SK-N-SH (cell line): ENCODE measurements around the gene RNU4-1. TPM values are rescaled to one million over a fixed set of nuclear protein-coding genes. Genes with fewer than 3 reads are reported as not detected.

Experiments
- CTCF ChIA-PET: fragments of 300-600, 350-600 bp; formaldehyde crosslinking; extraction: SDS; loops from one replicate; lab custom pipeline; 2021; lab: Yijun Ruan, JAX
- POLR2A ChIA-PET: fragments of 350-600 bp; sonication (Branson Sonifier 250); formaldehyde crosslinking; extraction: SDS; loops from one replicate; lab custom pipeline; 2020; ENCODE audit warnings: antibody characterized with exemption, inconsistent platforms; lab: Yijun Ruan, JAX
- DNase-seq: peaks from one replicate; pipeline ENCODE4 v3.0.0; 2012
- H2AFZ ChIP-seq: fragments of 200-600 bp; sonication (generic); 2 replicates; pipeline ENCODE4 v1.8.1; 2016; ENCODE audit warnings: antibody characterized with exemption, mild to moderate bottlenecking, low read depth
- H3F3A ChIP-seq: fragments of 200-600 bp; sonication (generic); replicated peaks from 2 replicates; pipeline ENCODE3; 2016; ENCODE audit warnings: antibody characterized with exemption, mild to moderate bottlenecking; ENCODE audit not compliant: insufficient read depth
- H3K27ac ChIP-seq, 2 experiments: fragments of 200-500 bp in 1 of 2; fragments of 200-600 bp in 1 of 2; sonication (Bioruptor generic) in 1 of 2; sonication (generic), shearing (Covaris generic) in 1 of 2; 2 replicates each; pipeline versions ENCODE4 v1.5.1 to v1.6.1; 2014 to 2016; ENCODE audit warnings: low read depth in 2 of 2, inconsistent platforms in 1 of 2, low read length in 1 of 2, mild to moderate bottlenecking in 1 of 2, mixed read lengths in 1 of 2
- H3K27me3 ChIP-seq: fragments of 200-600 bp; sonication (generic), shearing (Covaris generic); 2 replicates; pipeline ENCODE4 v1.6.1; 2016; ENCODE audit warnings: mixed run types; ENCODE audit not compliant: insufficient read depth
- H3K36me3 ChIP-seq, 2 experiments: fragments of 200-500 bp in 1 of 2; fragments of 200-600 bp in 1 of 2; sonication (Bioruptor generic) in 1 of 2; sonication (generic) in 1 of 2; replicated peaks in 1 of 2; 2 replicates each; pipeline versions ENCODE3 to v1.5.1; 2014 to 2016; ENCODE audit warnings: low read length in 1 of 2, mild to moderate bottlenecking in 1 of 2; ENCODE audit not compliant: insufficient read depth in 2 of 2, control insufficient read depth in 1 of 2
- H3K4me1 ChIP-seq, 2 experiments: fragments of 200-500 bp in 1 of 2; fragments of 200-600 bp in 1 of 2; sonication (Bioruptor generic) in 1 of 2; sonication (generic), shearing (Covaris generic) in 1 of 2; 2 replicates each; pipeline versions ENCODE4 v1.5.1 to v1.6.1; 2014 to 2016; ENCODE audit warnings: low read depth in 1 of 2, low read length in 1 of 2, mixed run types in 1 of 2; ENCODE audit not compliant: insufficient read depth in 2 of 2, control insufficient read depth in 1 of 2
- H3K4me2 ChIP-seq: fragments of 200-600 bp; sonication (generic), shearing (Covaris generic); 2 replicates; pipeline ENCODE4 v1.6.1; 2017; ENCODE audit warnings: mixed run types
- H3K4me3 ChIP-seq, 2 experiments: fragments of 200-500 bp in 1 of 2; fragments of 200-600 bp in 1 of 2; sonication (Bioruptor generic) in 1 of 2; sonication (generic), shearing (Covaris generic) in 1 of 2; 2 replicates each; pipeline versions ENCODE4 v1.5.1 to v1.8.1; 2014 to 2016; ENCODE audit warnings: low read depth in 2 of 2, inconsistent platforms in 1 of 2, low read length in 1 of 2, mild to moderate bottlenecking in 1 of 2, mixed read lengths in 1 of 2, moderate library complexity in 1 of 2
- H3K79me2 ChIP-seq: fragments of 200-600 bp; sonication (generic); 2 replicates; pipeline ENCODE4 v1.8.1; 2017; ENCODE audit warnings: mild to moderate bottlenecking; ENCODE audit not compliant: insufficient read depth
- H3K9ac ChIP-seq: fragments of 200-600 bp; sonication (generic); 2 replicates; pipeline ENCODE4 v1.6.1; 2017; ENCODE audit warnings: mixed run types
- H3K9me2 ChIP-seq: fragments of 200-600 bp; sonication (generic); 2 replicates; pipeline ENCODE4 v1.6.1; 2017; ENCODE audit warnings: mixed run types
- H3K9me3 ChIP-seq: fragments of 200-600 bp; sonication (generic); 2 replicates; pipeline ENCODE4 v1.6.1; 2017; ENCODE audit warnings: mixed run types, mild to moderate bottlenecking, moderate library complexity
- H4K20me1 ChIP-seq: fragments of 200-600 bp; sonication (generic); 2 replicates; pipeline ENCODE4 v1.6.1; 2017; ENCODE audit warnings: mild to moderate bottlenecking, mixed run types; ENCODE audit not compliant: insufficient read depth
- CHD2 ChIP-seq: fragments of 150-350 bp; IDR thresholded peaks from 2 replicates; pipeline ENCODE4 v1.6.1; 2018; ENCODE audit warnings: low read length; ENCODE audit not compliant: partially characterized antibody
- ELF1 ChIP-seq: IDR thresholded peaks from 2 replicates; pipeline ENCODE4 v1.4.0; 2012
- EP300 ChIP-seq, 2 experiments: IDR thresholded peaks; 2 replicates each; pipeline versions ENCODE4 v1.4.0 to v1.6.1; 2012; ENCODE audit warnings: borderline replicate concordance in 1 of 2, low read depth in 1 of 2, low read length in 1 of 2
- GABPA ChIP-seq: IDR thresholded peaks from 2 replicates; pipeline ENCODE4 v1.4.0; 2012; ENCODE audit warnings: low read depth, mild to moderate bottlenecking
- NFIC ChIP-seq: IDR thresholded peaks from 2 replicates; pipeline ENCODE4 v1.4.0; 2012; ENCODE audit warnings: borderline replicate concordance
- NRF1 ChIP-seq: IDR thresholded peaks from 2 replicates; pipeline ENCODE4 v1.6.1; 2012; ENCODE audit warnings: low read depth, mild to moderate bottlenecking, low read length
- RAD21 ChIP-seq: IDR thresholded peaks from 2 replicates; pipeline ENCODE4 v1.6.1; 2012; ENCODE audit warnings: mild to moderate bottlenecking, low read length
- RFX5 ChIP-seq: IDR thresholded peaks from 2 replicates; pipeline ENCODE4 v1.6.1; 2012; ENCODE audit warnings: mild to moderate bottlenecking, improper control_type of control experiment, low read length
- RXRA ChIP-seq: IDR thresholded peaks from 2 replicates; pipeline ENCODE4 v1.4.0; 2012; ENCODE audit warnings: low read depth, mild to moderate bottlenecking, borderline replicate concordance
- SMC3 ChIP-seq: IDR thresholded peaks from 2 replicates; pipeline ENCODE4 v1.6.1; 2012; ENCODE audit warnings: low read depth, low read length, improper control_type of control experiment
- TAF1 ChIP-seq: IDR thresholded peaks from 2 replicates; pipeline ENCODE4 v1.6.1; 2012; ENCODE audit warnings: low read depth, mild to moderate bottlenecking, low read length, moderate library complexity, borderline replicate concordance
- TCF12 ChIP-seq: IDR thresholded peaks from 2 replicates; pipeline ENCODE4 v1.4.0; 2012
- whole genome bisulfite sequencing: methylation state at CpG from one replicate; pipeline ENCODE4 v1.1.6; 2017; ENCODE audit warnings: low lambda C conversion rate; 5-methylcytosine and 5-hydroxymethylcytosine counted together
- polyA plus RNA-seq, 3 experiments: library from polyadenylated mRNA; depleted of rRNA; stranded (reverse); fragments of >200 nt; gene quantifications; 2 replicates each; pipeline ENCODE4 v1.2.3, GENCODE V29; 2012
- TF ChIP-seq, protein P1 (sequence below): IDR thresholded peaks from 2 replicates; pipeline ENCODE4 v1.4.0; 2012; ENCODE audit warnings: low read depth
- TF ChIP-seq, protein P2 (sequence below): fragments of 150-350 bp; IDR thresholded peaks from 2 replicates; pipeline ENCODE4 v1.6.1; 2016; ENCODE audit warnings: mild to moderate bottlenecking, low read depth, low read length
- TF ChIP-seq, protein P3 (sequence below): IDR thresholded peaks from 2 replicates; pipeline ENCODE4 v1.6.1; 2012; ENCODE audit warnings: mild to moderate bottlenecking, low read depth, low read length, moderate library complexity

RNU4-1 gene
- polyA plus RNA-seq, 1 of the 3 experiments (the other 2 are of a cell fraction), result not detected

DNA sequence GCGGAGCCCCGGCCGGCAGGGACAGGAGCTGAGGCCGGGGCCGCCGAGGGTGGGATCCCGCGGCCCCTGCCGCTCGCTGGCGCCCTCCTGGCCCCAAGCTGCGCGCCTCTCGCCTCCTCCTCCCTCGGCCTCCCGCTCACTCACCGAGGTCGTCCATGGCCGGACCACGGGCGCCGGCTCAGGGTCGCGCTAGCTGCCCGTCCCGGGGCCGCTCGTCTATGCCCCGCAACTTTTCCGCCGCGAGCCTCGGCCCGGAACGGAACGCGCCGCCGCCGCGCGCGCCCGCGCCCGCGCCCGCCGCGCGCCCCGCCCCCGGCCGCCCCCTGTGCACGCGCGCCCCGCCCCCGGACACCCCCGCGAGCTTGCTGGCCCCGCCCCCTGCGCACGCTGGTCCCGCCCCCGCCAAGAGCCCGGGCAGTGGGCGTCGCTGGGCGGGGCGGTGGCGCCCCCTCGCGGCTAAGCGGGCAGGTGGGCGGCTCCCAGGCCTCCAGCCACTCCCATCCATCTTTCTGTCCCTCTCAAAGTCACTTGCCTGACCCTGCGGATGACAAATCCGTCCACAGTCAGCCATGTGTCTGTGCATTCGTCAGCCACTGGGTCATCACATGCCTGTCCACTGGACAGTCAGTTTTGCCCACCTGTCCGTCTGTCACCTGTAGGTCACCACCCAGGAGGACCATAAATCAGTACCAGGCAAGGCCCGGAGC is 27.4 kb downstream of the RNU4-1 start, which contains the start of gene PXN (continued):
- TF ChIP-seq RAD21 (peak; percentile 87), CHD2 (no peak), NRF1 (peak; percentile 45), GABPA (no peak), ELF1 (no peak), SMC3 (peak; percentile 96), TCF12 (no peak), RFX5 (no peak), TAF1 (no peak)
- TF ChIP-seq, protein P1, sequence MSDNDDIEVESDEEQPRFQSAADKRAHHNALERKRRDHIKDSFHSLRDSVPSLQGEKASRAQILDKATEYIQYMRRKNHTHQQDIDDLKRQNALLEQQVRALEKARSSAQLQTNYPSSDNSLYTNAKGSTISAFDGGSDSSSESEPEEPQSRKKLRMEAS, result 0 out of 2 replicates have a peak, but pooled peaks have one; percentile 19
- TF ChIP-seq, protein P2, sequence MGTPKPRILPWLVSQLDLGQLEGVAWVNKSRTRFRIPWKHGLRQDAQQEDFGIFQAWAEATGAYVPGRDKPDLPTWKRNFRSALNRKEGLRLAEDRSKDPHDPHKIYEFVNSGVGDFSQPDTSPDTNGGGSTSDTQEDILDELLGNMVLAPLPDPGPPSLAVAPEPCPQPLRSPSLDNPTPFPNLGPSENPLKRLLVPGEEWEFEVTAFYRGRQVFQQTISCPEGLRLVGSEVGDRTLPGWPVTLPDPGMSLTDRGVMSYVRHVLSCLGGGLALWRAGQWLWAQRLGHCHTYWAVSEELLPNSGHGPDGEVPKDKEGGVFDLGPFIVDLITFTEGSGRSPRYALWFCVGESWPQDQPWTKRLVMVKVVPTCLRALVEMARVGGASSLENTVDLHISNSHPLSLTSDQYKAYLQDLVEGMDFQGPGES, result no peak

DNA sequence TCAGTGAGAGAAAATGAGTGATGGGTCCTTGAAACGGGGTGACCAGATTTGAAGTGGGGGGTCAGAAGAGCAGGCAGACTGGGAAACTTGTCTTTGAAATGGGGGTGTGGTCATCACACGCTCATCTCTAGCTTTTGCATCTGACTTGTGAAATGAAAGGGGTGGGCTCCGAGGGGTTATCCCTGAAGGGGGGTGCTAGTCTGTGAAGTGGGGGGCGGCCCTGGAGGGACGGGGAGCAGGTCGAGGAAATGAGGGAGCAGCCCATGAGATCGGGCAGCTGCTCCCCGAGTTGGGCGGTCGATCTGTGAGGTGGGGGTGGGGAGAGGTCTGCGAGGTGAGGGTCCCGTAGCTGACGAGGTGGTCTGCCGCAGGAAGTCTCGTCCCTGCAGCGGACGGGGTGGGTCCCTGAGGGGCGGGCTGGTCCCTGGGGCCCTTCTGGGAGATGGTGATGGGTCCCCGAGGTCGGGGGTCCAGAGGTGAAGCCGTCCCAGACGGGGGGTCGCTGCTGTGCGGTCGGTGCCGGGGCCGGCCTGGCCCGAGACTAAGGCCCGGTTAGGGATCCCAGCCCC is 28.0 kb downstream of the RNU4-1 start:
- peak overlapping the region; percentile 96 for H3K4me2 ChIP-seq
- peaks cover 2 to 7% of the 10 kb centered on the region in 2 experiments for H3K36me3 ChIP-seq
- 5% methylated on average over 10 of the region's 29 CpGs for WGBS
- no peaks in the 10 kb centered on the region for H3K9me2 ChIP-seq
- peaks cover 44% of the 10 kb centered on the region for H4K20me1 ChIP-seq
- ChIA-PET POLR2A (interaction anchor here (0.6 to 6.9 kb wide), 7 partner anchors 8 to 64 kb away, joined by 3 to 53 read pairs (median 5); partner anchors contain the start of genes RNU4-1, RNU4-2 and RPLP0), CTCF (interaction anchor here (0.7 to 21.5 kb wide), 19 partner anchors 8 to 128 kb away, joined by 3 to 618 read pairs (median 5); partner anchors contain the start of genes RNU4-2 and RPLP0)
- H3K4me3 ChIP-seq, result peak overlapping the region; percentile 73 to 83
- peaks cover 11% of the 10 kb centered on the region for H3F3A ChIP-seq
- H3K9ac ChIP-seq, result peak overlapping the region; percentile 92
- peaks cover 55% of the 10 kb centered on the region for H3K79me2 ChIP-seq
- peaks cover 22 to 27% of the 10 kb centered on the region in 2 experiments; a peak in 3 of 4 replicates for H3K4me1 ChIP-seq
- TF ChIP-seq NRF1 (no peak), NFIC (no peak), TAF1 (no peak), EP300 (IDR thresholded peaks at IDR 0.05; ENCODE audit: borderline replicate concordance in 1 of 2, low read depth in 1 of 2, low read length in 1 of 2) (no peak), RXRA (no peak)
- TF ChIP-seq, protein P3, sequence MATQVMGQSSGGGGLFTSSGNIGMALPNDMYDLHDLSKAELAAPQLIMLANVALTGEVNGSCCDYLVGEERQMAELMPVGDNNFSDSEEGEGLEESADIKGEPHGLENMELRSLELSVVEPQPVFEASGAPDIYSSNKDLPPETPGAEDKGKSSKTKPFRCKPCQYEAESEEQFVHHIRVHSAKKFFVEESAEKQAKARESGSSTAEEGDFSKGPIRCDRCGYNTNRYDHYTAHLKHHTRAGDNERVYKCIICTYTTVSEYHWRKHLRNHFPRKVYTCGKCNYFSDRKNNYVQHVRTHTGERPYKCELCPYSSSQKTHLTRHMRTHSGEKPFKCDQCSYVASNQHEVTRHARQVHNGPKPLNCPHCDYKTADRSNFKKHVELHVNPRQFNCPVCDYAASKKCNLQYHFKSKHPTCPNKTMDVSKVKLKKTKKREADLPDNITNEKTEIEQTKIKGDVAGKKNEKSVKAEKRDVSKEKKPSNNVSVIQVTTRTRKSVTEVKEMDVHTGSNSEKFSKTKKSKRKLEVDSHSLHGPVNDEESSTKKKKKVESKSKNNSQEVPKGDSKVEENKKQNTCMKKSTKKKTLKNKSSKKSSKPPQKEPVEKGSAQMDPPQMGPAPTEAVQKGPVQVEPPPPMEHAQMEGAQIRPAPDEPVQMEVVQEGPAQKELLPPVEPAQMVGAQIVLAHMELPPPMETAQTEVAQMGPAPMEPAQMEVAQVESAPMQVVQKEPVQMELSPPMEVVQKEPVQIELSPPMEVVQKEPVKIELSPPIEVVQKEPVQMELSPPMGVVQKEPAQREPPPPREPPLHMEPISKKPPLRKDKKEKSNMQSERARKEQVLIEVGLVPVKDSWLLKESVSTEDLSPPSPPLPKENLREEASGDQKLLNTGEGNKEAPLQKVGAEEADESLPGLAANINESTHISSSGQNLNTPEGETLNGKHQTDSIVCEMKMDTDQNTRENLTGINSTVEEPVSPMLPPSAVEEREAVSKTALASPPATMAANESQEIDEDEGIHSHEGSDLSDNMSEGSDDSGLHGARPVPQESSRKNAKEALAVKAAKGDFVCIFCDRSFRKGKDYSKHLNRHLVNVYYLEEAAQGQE, result no peak
- no peak overlapping the region for H2AFZ ChIP-seq
- H3K27me3 ChIP-seq, result no peaks in the 10 kb centered on the region
- H3K9me3 ChIP-seq, result no peaks in the 10 kb centered on the region
- H3K27ac ChIP-seq, result peak overlapping the region; percentile 51 to 57; a peak in 2 of 4 replicates
- no peak for DNase-seq
